IPS-15b (cell line): Measurements from ENCODE around the gene FUT2.

Experiments
- H3K27me3 ChIP-seq: one replicate; pipeline ENCODE4 v1.6.1; 2013; ENCODE audit warnings: low read length; ENCODE audit not compliant: control insufficient read depth, insufficient read depth
- H3K36me3 ChIP-seq: one replicate; pipeline ENCODE4 v1.6.1; 2013; ENCODE audit warnings: low read length; ENCODE audit not compliant: control insufficient read depth, insufficient read depth
- H3K4me1 ChIP-seq: one replicate; pipeline ENCODE4 v1.6.1; 2013; ENCODE audit warnings: mild to moderate bottlenecking, low read length; ENCODE audit not compliant: control insufficient read depth, insufficient read depth
- H3K4me3 ChIP-seq: one replicate; pipeline ENCODE4 v1.5.1; 2013; ENCODE audit warnings: low read depth, low read length
- H3K9ac ChIP-seq: one replicate; pipeline ENCODE4 v1.6.1; 2013; ENCODE audit warnings: low read depth, mild to moderate bottlenecking, low read length
- H3K9me3 ChIP-seq: one replicate; pipeline ENCODE4 v1.6.1; 2013; ENCODE audit warnings: mild to moderate bottlenecking, low read length; ENCODE audit not compliant: control insufficient read depth, insufficient read depth

Gene FUT2

DNA sequence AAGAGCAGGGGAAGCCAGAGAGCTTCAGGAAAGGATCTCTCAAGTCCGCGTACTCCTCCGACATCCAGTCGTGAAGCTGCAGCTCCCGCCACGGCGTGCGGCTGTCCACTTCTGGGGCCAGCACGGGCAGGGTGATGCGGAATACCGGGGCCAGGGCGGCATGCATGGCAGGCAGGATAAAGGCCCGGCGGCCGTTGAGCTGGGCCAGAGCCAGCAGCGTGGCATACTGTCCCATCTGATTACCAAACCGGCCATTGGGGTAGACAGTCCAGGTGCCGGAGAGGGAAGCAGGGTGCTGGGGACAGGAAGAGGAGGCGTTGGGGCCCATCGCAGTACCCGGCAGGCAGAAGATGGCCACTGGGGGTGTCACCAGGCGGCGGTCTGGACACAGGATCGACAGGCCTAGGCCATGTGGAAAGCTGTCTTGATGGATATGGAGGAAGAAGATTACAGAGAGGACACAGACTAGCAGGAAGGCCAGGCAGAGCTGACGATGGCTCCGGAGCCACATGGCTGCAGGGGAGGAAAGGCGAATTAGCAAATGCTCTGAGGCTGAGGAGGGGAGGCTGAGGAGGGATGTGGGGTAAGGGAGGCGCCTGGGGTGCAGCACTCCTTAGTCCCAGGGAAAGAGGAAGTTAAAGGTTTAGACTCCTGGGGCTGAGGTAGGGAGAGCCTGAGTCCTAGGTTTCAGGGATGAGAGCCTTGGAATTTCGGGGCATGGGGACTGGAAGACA is 55.2 kb downstream of the FUT2 start:
- no peak overlapping the region for H3K4me3 ChIP-seq
- H3K9ac ChIP-seq = no peak overlapping the region
- peaks cover 10% of the 10 kb centered on the region for H3K4me1 ChIP-seq

DNA sequence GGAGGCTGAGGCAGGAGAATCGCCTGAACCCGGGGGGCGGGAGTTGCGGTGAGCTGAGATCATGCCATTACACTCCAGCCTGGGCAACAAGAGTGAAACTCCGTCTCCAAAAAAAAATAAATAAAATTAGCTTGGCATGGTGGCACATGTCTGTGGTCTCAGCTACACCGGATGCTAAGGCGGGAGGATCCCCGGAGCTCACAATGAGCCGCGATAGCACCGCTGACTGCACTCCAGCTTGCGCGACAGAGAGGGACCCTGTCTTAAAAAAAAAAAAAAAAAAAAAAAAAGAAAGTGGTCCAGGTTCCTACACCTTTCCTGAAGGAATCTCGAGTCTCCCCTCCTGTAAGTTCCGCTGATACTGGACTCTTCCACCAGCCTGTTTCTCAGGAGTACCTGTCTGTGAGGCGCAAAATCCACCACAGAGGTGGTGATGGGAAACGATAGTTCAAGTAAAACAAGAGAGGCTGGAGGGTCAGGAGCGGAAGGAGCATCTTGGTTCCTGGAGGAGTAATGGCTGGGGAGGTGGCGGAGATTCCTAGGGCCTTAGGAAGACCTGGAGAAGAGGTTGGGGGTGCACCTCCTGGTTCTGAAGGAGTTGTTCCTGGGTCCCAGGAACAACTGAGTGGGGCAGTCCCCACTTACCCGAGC is 56.2 kb downstream of the FUT2 start:
- H3K36me3 ChIP-seq = peaks cover 18% of the 10 kb centered on the region
- H3K9ac ChIP-seq = peak overlapping the region; percentile 70
- peak overlapping the region; percentile 92 for H3K4me3 ChIP-seq

More for the DNA sequence above, 55.2 kb downstream of the FUT2 start:
- peaks cover 18% of the 10 kb centered on the region for H3K36me3 ChIP-seq
- no peaks in the 10 kb centered on the region for H3K27me3 ChIP-seq
- H3K9me3 ChIP-seq = no peaks in the 10 kb centered on the region

DNA sequence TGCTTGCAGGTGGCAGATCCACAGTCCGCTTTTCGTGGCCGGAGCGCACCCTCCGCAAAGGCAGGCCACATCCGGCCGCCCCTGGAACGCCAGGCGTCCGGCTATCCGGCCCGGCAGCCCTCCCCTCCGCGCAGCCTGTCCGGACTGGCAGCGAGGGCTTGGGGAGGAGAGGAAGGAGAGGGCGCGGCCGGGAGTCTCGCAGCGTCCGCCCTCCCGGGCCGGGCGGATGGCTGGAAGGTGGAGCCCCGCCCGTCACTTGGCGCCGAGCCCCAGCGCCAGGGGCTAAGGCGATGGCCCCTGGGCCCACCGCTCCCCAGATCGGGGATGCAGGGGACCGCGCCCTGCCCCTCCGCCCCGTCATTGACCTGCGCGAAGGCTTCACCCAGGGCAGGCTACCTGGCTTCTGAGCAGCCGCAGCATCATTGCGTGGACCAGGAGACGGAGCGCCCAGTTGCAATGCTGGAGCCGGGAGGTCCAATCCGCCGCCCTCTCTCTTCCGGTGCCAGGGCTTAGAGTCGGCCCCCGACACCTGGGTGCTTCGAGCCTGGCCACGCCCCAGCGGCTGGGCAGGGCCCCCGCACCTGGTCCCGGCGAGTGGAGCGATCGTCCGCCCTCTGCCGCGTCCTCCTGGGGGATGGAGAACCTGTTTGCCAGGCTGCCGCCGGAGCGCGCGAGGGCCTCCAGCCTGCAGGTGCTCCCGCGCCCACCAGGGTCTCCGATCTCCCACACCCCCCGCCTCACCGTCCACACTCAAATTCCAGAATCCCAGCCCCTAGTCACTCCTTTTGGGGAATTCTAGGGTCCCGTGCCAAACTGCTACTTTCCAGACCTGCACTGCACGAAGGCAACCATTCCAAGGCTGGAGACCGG is 57.0 kb downstream of the FUT2 start, which contains the start of gene FUT1:
FUT1 (minus strand) TSS at position 146 of the 870 bp plus-strand sequence. CDS start 1,360 bp downstream, outside the sequence.
- Histone ChIP-seq H3K4me3 (peak within 1 kb of the TSS; percentile 92), H3K36me3 (peaks cover 18% of the 10 kb centered on the region), H3K9ac (peak within 1 kb of the TSS; percentile 70), H3K9me3 (no peaks in the 10 kb centered on the region), H3K4me1 (peaks cover 8% of the 10 kb centered on the region), H3K27me3 (no peaks in the 10 kb centered on the region)

More for the DNA sequence above, 56.2 kb downstream of the FUT2 start:
- Histone ChIP-seq H3K9me3 (no peaks in the 10 kb centered on the region), H3K4me1 (peaks cover 8% of the 10 kb centered on the region), H3K27me3 (no peaks in the 10 kb centered on the region)

DNA sequence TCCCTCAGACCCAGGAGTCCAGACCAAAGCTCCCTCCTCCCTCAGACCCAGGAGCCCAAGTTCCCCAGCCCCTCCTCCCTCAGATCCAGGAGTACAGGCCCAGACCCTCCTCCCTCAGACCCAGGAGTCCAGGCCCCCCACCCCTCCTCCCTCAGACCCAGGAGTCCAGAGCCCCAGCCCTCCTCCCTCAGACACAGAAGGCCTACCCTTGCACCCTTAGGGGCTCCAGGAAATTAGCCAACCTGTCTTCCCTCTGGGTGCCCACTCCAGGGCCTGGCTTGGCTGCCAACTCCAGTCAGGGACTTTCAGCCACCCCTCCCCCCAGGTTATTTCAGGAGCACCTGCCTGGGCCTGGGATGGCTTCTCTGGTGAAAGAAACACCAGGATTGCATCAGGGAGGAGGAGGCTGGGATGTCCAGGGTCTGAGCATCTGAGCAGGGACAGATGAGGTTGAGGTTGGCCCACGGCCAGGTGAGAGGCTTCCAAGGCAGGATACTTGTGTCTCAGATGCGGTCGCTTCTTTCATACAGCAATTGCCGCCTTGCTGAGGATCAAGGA is 59.4 kb downstream of the FUT2 start, which contains the start of gene FGF21:
FGF21 (plus strand) TSS at position 441 of the 558 bp plus-strand sequence. CDS start 713 bp downstream, outside the sequence.
- Histone ChIP-seq H3K36me3 (peaks cover 12% of the 10 kb centered on the region), H3K27me3 (no peaks in the 10 kb centered on the region), H3K9ac (peak within 1 kb of the TSS; percentile 24), H3K4me3 (no peak within 1 kb of the TSS), H3K4me1 (peaks cover 8% of the 10 kb centered on the region), H3K9me3 (no peaks in the 10 kb centered on the region)
